ENCODE measurements around the gene KNDC1. TPM values are rescaled to one million over a fixed set of nuclear protein-coding genes. Genes with fewer than 3 reads are reported as not detected.

KNDC1 gene
- total RNA-seq, 1 donor from 2014 or later = not detected

DNA sequence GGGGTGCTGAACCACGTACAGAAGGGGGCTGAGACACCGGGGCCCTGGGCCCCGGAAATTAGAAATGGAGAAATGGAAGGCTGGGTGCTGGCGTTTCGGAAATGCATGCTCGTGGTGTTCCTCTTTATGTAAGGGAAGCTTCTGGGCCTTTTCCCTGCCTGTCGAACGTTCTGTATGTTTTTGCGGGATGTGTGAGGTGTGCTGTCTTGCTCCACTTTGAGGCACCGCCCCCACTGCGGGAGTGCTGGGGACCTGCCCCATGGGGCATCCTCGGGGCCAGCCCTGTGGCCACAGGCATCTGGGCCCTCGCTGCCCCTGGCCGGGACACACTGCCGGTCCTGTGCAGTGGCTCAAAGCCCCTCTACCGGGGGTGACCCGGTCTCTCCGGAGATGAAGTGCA is 75.9 kb downstream of the KNDC1 start:
- H3K4me3 Mint-ChIP-seq (ENCODE audit: unreplicated experiment) = no peak overlapping the region

GRCh38 chr10:133236401-133237240 is 76.6 kb downstream of the KNDC1 start:
- no peak overlapping the region for H3K4me3 Mint-ChIP-seq (ENCODE audit: unreplicated experiment)
- no peaks in the 10 kb centered on the region for H3K36me3 Mint-ChIP-seq (ENCODE audit: unreplicated experiment)
- H3K27me3 Mint-ChIP-seq (ENCODE audit: unreplicated experiment) = peaks cover 65% of the 10 kb centered on the region
- DNase-seq (ENCODE audit: extremely low spot score, unreplicated experiment) = no peak
- H3K9me3 Mint-ChIP-seq (ENCODE audit: unreplicated experiment) = no peaks in the 10 kb centered on the region
- TF ChIP-seq, protein P1, sequence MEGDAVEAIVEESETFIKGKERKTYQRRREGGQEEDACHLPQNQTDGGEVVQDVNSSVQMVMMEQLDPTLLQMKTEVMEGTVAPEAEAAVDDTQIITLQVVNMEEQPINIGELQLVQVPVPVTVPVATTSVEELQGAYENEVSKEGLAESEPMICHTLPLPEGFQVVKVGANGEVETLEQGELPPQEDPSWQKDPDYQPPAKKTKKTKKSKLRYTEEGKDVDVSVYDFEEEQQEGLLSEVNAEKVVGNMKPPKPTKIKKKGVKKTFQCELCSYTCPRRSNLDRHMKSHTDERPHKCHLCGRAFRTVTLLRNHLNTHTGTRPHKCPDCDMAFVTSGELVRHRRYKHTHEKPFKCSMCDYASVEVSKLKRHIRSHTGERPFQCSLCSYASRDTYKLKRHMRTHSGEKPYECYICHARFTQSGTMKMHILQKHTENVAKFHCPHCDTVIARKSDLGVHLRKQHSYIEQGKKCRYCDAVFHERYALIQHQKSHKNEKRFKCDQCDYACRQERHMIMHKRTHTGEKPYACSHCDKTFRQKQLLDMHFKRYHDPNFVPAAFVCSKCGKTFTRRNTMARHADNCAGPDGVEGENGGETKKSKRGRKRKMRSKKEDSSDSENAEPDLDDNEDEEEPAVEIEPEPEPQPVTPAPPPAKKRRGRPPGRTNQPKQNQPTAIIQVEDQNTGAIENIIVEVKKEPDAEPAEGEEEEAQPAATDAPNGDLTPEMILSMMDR (IDR thresholded peaks at IDR 0.05) = no peak
- H3K27ac Mint-ChIP-seq (ENCODE audit: unreplicated experiment) = no peak overlapping the region
- peaks cover 9% of the 10 kb centered on the region for H3K4me1 Mint-ChIP-seq (ENCODE audit: unreplicated experiment)

More for the DNA sequence above, 75.9 kb downstream of the KNDC1 start:
- no peaks in the 10 kb centered on the region for H3K36me3 Mint-ChIP-seq (ENCODE audit: unreplicated experiment)
- TF ChIP-seq, protein P1 (IDR thresholded peaks at IDR 0.05) = no peak
- no peaks in the 10 kb centered on the region for H3K9me3 Mint-ChIP-seq (ENCODE audit: unreplicated experiment)
- H3K4me1 Mint-ChIP-seq (ENCODE audit: unreplicated experiment) = peaks cover 12% of the 10 kb centered on the region
- no peak for DNase-seq (ENCODE audit: extremely low spot score, unreplicated experiment)
- peaks cover 63% of the 10 kb centered on the region for H3K27me3 Mint-ChIP-seq (ENCODE audit: unreplicated experiment)
- H3K27ac Mint-ChIP-seq (ENCODE audit: unreplicated experiment) = no peak overlapping the region

- TF ChIP-seq, protein P1 (IDR thresholded peaks at IDR 0.05) = no peak
- Mint-ChIP-seq H3K4me1 (ENCODE audit: unreplicated experiment) (peaks cover 7% of the 10 kb centered on the region), H3K9me3 (ENCODE audit: unreplicated experiment) (no peaks in the 10 kb centered on the region), H3K36me3 (ENCODE audit: unreplicated experiment) (no peaks in the 10 kb centered on the region), H3K4me3 (ENCODE audit: unreplicated experiment) (no peak overlapping the region), H3K27me3 (ENCODE audit: unreplicated experiment) (peaks cover 63% of the 10 kb centered on the region), H3K27ac (ENCODE audit: unreplicated experiment) (no peak overlapping the region)
- no peak for DNase-seq (ENCODE audit: extremely low spot score, unreplicated experiment)
Observed at GRCh38 chr10:133237241-133237587, 77.2 kb downstream of the KNDC1 start.

DNA sequence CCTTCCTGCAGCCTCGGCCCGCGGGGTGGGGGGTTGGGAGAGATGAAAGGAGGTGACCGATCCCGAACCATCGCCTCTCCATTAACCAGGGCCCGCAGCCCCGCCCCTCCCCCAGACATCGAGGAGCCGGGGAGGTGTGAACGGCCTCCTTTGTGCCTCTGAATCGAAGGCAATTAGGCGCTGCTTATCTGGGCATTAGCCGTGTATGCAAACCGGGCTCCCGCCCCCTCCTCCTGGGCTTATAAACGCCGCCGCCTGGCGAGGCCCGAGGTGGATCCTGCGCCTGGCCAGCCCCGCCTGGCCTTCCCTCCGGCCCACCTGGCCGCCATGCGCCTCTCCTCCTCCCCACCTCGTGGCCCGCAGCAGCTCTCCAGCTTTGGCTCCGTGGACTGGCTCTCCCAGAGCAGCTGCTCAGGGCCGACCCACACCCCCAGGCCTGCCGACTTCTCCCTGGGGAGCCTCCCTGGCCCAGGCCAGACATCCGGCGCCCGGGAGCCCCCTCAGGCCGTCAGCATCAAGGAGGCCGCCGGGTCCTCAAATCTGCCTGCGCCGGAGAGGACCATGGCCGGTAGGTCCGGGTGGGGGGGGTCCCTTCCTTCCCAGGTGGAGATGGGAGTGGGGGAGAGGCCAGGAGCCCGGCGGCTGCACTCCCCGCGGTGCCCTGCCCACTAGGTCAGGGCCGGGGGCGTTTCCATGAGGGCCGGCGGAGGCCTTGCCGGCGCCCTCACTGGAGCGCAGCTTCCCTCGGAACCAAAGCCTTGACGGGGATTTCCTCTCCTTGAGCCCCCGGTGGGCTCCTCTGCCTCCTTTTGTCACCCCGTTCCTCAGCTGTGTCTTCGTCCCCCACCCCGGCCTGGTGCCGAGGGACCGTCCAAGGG is 77.8 kb downstream of the KNDC1 start, which contains the start of gene VENTX:
Gene VENTX, plus strand, starts transcription at position 268 of the 878 bp plus-strand sequence. Its CDS starts 60 bp downstream, at position 328.
- Mint-ChIP-seq H3K4me1 (ENCODE audit: unreplicated experiment) (peaks cover 7% of the 10 kb centered on the region), H3K27ac (ENCODE audit: unreplicated experiment) (no peak within 1 kb of the TSS), H3K9me3 (ENCODE audit: unreplicated experiment) (no peaks in the 10 kb centered on the region), H3K4me3 (ENCODE audit: unreplicated experiment) (no peak within 1 kb of the TSS), H3K27me3 (ENCODE audit: unreplicated experiment) (peaks cover 57% of the 10 kb centered on the region), H3K36me3 (ENCODE audit: unreplicated experiment) (no peaks in the 10 kb centered on the region)
- TF ChIP-seq, protein P1 (IDR thresholded peaks at IDR 0.05) = no peak
- no peak for DNase-seq (ENCODE audit: extremely low spot score, unreplicated experiment)

GRCh38 chr10:133238466-133238804 is 78.4 kb downstream of the KNDC1 start:
- Mint-ChIP-seq H3K27ac (ENCODE audit: unreplicated experiment) (no peak overlapping the region), H3K36me3 (ENCODE audit: unreplicated experiment) (no peaks in the 10 kb centered on the region), H3K4me3 (ENCODE audit: unreplicated experiment) (no peak overlapping the region), H3K27me3 (ENCODE audit: unreplicated experiment) (peaks cover 51% of the 10 kb centered on the region), H3K9me3 (ENCODE audit: unreplicated experiment) (no peaks in the 10 kb centered on the region), H3K4me1 (ENCODE audit: unreplicated experiment) (peaks cover 7% of the 10 kb centered on the region)
- DNase-seq (ENCODE audit: extremely low spot score, unreplicated experiment) = no peak
- TF ChIP-seq, protein P1 (IDR thresholded peaks at IDR 0.05) = no peak

Data from osteocyte (in vitro differentiated cells).